ENCODE measurements around the gene ZBTB16.

The ZBTB16 gene, protein sequence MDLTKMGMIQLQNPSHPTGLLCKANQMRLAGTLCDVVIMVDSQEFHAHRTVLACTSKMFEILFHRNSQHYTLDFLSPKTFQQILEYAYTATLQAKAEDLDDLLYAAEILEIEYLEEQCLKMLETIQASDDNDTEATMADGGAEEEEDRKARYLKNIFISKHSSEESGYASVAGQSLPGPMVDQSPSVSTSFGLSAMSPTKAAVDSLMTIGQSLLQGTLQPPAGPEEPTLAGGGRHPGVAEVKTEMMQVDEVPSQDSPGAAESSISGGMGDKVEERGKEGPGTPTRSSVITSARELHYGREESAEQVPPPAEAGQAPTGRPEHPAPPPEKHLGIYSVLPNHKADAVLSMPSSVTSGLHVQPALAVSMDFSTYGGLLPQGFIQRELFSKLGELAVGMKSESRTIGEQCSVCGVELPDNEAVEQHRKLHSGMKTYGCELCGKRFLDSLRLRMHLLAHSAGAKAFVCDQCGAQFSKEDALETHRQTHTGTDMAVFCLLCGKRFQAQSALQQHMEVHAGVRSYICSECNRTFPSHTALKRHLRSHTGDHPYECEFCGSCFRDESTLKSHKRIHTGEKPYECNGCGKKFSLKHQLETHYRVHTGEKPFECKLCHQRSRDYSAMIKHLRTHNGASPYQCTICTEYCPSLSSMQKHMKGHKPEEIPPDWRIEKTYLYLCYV

DNA sequence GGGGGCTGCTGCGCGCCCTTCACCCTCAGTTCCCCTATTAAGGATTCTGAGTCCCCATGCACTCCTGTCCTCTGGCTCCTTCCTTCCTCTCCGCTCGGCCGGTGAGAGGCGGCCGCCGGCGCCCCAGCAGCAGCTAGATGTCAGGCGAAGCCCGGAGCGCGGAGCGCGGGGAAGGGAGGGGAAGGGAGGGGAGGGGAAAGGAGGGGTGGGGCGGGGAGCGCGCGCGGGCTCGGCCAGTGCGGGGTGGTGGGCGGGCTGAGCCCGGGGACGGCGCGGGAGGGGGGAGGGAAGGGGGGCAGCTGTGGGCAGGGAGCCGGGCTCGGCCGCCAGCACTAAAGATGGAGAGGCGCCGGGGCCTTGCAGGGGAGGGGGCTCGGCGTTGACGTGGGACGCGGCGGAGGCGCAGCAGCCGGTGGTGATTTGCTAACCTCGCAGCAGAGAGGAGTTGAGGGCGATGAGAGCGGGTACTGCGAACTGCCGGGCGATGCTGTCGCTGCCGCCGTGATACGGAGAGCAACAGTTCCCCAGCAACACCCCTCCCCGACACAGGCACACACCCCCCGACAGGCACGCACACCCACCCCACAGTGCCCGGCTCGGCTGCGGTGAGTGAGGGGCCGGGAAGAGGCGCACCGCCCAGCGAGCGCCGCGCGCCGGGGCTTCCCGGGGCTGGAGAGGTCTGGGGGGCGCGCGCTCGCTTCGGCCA is at the start of gene ZBTB16:
TSS of gene ZBTB16 (plus strand) at position 434 of the 706 bp plus-strand sequence. CDS start 3,590 bp downstream, outside the sequence.
- TF ChIP-seq, protein P1, sequence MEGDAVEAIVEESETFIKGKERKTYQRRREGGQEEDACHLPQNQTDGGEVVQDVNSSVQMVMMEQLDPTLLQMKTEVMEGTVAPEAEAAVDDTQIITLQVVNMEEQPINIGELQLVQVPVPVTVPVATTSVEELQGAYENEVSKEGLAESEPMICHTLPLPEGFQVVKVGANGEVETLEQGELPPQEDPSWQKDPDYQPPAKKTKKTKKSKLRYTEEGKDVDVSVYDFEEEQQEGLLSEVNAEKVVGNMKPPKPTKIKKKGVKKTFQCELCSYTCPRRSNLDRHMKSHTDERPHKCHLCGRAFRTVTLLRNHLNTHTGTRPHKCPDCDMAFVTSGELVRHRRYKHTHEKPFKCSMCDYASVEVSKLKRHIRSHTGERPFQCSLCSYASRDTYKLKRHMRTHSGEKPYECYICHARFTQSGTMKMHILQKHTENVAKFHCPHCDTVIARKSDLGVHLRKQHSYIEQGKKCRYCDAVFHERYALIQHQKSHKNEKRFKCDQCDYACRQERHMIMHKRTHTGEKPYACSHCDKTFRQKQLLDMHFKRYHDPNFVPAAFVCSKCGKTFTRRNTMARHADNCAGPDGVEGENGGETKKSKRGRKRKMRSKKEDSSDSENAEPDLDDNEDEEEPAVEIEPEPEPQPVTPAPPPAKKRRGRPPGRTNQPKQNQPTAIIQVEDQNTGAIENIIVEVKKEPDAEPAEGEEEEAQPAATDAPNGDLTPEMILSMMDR (IDR thresholded peaks at IDR 0.05; ENCODE audit: control extremely low read depth, extremely low read depth, low read depth, missing control alignments), result no peak
- ChIA-PET CTCF (no interaction called here), POLR2A (no interaction called here)
- DNase-seq (ENCODE audit: extremely low spot score), result no peak

DNA sequence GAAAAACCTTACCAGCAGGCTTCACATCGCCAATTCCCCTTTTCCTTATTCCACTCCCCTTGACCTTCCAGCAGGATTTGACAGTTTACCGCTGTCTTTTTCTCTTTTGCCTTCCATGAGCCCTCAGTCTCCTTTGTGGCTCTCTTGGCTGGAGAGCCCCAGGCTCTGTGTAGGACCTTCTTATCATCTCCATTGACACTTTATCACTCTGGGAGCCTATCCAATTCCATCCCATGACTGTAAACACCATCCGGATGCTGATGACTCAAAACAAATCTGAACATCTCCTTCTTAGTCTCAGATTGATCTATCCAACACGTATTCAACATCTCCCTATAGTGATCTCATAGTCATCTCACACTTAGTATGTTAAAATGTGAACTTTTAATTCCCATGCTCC is 48.6 kb upstream of the ZBTB16 start:
- DNase-seq (ENCODE audit: extremely low spot score), result no peak
- TF ChIP-seq, protein P1 (IDR thresholded peaks at IDR 0.05; ENCODE audit: control extremely low read depth, extremely low read depth, low read depth, missing control alignments), result no peak
- ChIA-PET CTCF (no interaction called here), POLR2A (no interaction called here)

DNA sequence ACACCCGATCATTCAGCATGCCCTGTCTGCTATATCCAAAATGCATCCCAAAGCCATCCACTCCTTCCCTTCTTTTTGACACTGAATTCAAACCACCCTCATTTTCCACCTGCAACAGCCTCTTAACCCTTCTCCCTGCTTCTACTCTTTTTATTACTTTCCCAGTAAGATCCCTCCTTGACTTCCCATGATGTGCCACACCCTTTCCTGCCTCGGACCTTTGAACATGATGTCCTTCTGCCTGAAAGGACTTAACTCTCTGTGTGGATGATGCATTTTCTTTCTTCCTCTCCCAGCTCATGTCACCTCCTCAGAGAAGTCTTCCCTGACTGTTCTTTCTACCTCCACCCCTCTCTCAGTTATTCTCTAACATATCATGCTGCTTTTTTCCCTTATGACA is 48.1 kb upstream of the ZBTB16 start:
- ChIA-PET CTCF (no interaction called here), POLR2A (no interaction called here)
- TF ChIP-seq, protein P1 (IDR thresholded peaks at IDR 0.05; ENCODE audit: control extremely low read depth, extremely low read depth, low read depth, missing control alignments), result no peak
- no peak for DNase-seq (ENCODE audit: extremely low spot score)

DNA sequence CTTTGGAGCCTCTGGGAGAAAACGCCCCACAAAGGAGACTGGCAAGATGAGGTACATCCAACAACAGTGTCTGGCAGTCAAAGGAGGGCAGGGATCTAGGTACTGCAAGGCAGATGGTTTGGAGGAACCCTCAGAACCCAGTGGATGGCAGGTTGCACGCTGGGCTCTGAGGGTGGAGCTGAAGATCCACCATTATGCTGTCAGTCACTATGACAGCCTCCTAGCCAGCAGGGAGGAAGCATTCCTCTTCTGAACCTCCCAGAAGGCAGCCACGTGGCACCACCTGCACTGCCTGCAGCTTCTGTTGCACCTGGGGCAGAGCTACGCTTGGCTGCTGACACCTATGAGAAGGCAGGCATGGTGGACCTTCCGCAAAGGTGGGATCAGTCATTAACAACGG is 44.4 kb upstream of the ZBTB16 start:
- ChIA-PET CTCF (no interaction called here), POLR2A (no interaction called here)
- TF ChIP-seq, protein P1 (IDR thresholded peaks at IDR 0.05; ENCODE audit: control extremely low read depth, extremely low read depth, low read depth, missing control alignments), result no peak
- no peak for DNase-seq (ENCODE audit: extremely low spot score)

DNA sequence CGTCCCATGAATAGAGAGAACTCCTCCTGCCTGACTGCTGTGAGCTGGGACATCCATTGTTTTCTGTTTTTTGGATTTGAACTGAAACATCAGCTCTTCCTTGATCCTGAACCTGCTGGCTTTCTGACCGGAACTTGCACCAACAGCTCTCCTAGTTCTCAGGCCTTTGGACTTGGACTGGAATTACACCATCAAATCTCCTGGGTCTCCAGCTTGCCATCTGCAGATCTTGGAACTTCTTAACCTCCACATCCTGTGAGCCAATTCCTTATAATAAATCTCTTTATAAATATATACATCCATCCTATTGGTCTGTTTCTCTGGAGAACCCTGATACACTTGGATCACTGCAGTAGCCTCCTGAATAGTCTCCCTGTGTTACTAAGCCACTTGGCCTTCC is 42.5 kb upstream of the ZBTB16 start:
- POLR2A ChIA-PET, result no interaction called here
- TF ChIP-seq, protein P1 (IDR thresholded peaks at IDR 0.05; ENCODE audit: control extremely low read depth, extremely low read depth, low read depth, missing control alignments), result no peak
- CTCF ChIA-PET, result interaction anchor here (1.2 kb wide), 1 partner anchor 15 kb away, joined by 3 read pairs; no protein-coding TSS in a partner anchor
- no peak for DNase-seq (ENCODE audit: extremely low spot score)

DNA sequence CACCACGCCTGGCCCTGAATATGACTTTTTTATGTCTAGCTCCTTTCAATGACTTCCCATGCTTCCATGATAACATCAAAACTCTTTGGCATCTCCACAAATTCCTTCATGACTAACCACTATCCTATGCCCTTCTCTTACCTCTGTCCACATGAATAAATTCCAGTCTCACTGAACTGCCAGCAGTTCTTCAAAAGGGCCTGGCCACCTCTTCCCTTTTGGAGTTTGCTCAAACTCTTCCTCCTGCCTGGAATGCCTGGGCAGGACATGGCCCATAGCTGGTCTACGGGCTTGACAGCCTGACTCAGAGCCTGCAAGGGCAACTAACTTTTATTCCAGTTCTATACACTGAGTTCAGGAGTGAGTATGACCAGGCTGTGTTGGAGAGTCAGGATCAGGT is 41.8 kb upstream of the ZBTB16 start:
- TF ChIP-seq, protein P1 (IDR thresholded peaks at IDR 0.05; ENCODE audit: control extremely low read depth, extremely low read depth, low read depth, missing control alignments), result no peak
- CTCF ChIA-PET, result interaction anchor here (1.2 to 1.6 kb wide), 2 partner anchors 16 to 22 kb away, joined by 3 to 5 read pairs; no protein-coding TSS in a partner anchor
- POLR2A ChIA-PET, result no interaction called here
- no peak for DNase-seq (ENCODE audit: extremely low spot score)

All from GM10248 (cell line).